Fibroblast of villous mesenchyme (primary cell): ENCODE results near the gene APRT. TPM values are rescaled to one million over a fixed set of nuclear protein-coding genes. Genes with fewer than 3 reads are reported as not detected.

Source experiments
- DNase-seq: peaks from one replicate; pipeline ENCODE4 v3.0.0-alpha.2; 2010; ENCODE audit warnings: low read depth
- H3K4me3 ChIP-seq: 2 replicates; pipeline ENCODE4 v1.5.1; 2011; ENCODE audit warnings: low read depth, mild to moderate bottlenecking, low read length
- CTCF ChIP-seq: IDR thresholded peaks from 2 replicates; pipeline ENCODE4 v1.5.1; 2012; ENCODE audit warnings: low read depth, mild to moderate bottlenecking, low read length; ENCODE audit not compliant: insufficient read depth
- total RNA-seq: library from RNA; depleted of rRNA; stranded (reverse); fragments of >200 nt; gene quantifications from 2 replicates; pipeline ENCODE4 v1.2.3, GENCODE V29; 2012

The APRT gene
- total RNA-seq, 1 donor = 39.7 TPM

- DNase-seq = no peak
- TF ChIP-seq CTCF = no peak
- no peak overlapping the region for H3K4me3 ChIP-seq
These were observed 31.1 kb upstream of the APRT start for GRCh38 chr16:88842806-88843205.

GRCh38 chr16:88842308-88842756, 30.6 kb upstream of the APRT start:
- no peak for TF ChIP-seq CTCF
- no peak overlapping the region for H3K4me3 ChIP-seq
- DNase-seq = no peak

GRCh38 chr16:88841521-88842307, 30.0 kb upstream of the APRT start:
- H3K4me3 ChIP-seq = no peak overlapping the region
- TF ChIP-seq CTCF = no peak
- DNase-seq = no peak

- H3K4me3 ChIP-seq = no peak overlapping the region
These were observed 29.0 kb upstream of the APRT start for GRCh38 chr16:88840600-88841215.

GRCh38 chr16:88839745-88840599, 28.2 kb upstream of the APRT start:
- TF ChIP-seq CTCF = no peak
- H3K4me3 ChIP-seq = no peak overlapping the region
- DNase-seq = no peak

More at GRCh38 chr16:88840600-88841215, 29.0 kb upstream of the APRT start:
- no peak for DNase-seq
- no peak for TF ChIP-seq CTCF

- no peak for TF ChIP-seq CTCF
- no peak overlapping the region for H3K4me3 ChIP-seq
- no peak for DNase-seq
These were observed 27.4 kb upstream of the APRT start for GRCh38 chr16:88839026-88839529.
